Putamen (tissue), 1 donor: ENCODE measurements around the gene TOR1AIP1.
"Not testable (repeated sequence)": the region's sequence is repeated elsewhere in the genome, so short reads cannot be mapped to it uniquely, and the experiment has no call there.

Experiments
- DNase-seq: peaks from one replicate; pipeline ENCODE4 v3.0.0-alpha.2; 2016; ENCODE audit warnings: low spot score

The TOR1AIP1 gene, protein sequence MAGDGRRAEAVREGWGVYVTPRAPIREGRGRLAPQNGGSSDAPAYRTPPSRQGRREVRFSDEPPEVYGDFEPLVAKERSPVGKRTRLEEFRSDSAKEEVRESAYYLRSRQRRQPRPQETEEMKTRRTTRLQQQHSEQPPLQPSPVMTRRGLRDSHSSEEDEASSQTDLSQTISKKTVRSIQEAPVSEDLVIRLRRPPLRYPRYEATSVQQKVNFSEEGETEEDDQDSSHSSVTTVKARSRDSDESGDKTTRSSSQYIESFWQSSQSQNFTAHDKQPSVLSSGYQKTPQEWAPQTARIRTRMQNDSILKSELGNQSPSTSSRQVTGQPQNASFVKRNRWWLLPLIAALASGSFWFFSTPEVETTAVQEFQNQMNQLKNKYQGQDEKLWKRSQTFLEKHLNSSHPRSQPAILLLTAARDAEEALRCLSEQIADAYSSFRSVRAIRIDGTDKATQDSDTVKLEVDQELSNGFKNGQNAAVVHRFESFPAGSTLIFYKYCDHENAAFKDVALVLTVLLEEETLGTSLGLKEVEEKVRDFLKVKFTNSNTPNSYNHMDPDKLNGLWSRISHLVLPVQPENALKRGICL

DNA sequence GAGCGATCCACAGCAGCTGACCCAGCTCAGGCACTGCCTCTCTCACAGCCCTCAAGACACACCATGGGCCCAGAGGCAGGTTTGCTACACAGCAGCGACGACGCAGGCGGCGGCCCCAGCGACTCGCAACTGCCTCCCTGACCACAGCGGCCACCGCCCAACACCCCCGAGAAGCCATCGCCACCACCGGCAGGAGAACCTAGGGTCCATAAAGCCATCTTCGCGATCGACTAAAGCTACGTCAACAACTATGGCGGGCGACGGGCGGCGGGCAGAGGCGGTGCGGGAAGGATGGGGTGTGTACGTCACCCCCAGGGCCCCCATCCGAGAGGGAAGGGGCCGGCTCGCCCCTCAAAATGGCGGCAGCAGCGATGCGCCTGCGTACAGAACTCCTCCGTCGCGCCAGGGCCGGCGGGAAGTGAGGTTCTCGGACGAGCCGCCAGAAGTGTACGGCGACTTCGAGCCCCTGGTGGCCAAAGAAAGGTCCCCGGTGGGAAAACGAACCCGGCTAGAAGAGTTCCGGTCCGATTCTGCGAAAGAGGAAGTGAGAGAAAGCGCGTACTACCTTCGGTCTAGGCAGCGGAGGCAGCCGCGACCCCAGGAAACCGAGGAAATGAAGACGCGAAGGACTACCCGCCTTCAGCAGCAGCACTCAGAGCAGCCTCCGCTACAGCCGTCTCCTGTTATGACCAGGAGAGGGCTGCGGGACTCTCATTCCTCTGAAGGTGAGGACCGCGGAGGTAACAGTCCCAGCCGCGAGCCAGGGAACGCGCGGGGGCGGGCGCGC is at the start of gene TOR1AIP1:
Gene TOR1AIP1 (plus strand): TSS at position 33 of the 787 bp plus-strand sequence. CDS start 218 bp downstream, at position 251.
- peak; percentile 98 for DNase-seq

DNA sequence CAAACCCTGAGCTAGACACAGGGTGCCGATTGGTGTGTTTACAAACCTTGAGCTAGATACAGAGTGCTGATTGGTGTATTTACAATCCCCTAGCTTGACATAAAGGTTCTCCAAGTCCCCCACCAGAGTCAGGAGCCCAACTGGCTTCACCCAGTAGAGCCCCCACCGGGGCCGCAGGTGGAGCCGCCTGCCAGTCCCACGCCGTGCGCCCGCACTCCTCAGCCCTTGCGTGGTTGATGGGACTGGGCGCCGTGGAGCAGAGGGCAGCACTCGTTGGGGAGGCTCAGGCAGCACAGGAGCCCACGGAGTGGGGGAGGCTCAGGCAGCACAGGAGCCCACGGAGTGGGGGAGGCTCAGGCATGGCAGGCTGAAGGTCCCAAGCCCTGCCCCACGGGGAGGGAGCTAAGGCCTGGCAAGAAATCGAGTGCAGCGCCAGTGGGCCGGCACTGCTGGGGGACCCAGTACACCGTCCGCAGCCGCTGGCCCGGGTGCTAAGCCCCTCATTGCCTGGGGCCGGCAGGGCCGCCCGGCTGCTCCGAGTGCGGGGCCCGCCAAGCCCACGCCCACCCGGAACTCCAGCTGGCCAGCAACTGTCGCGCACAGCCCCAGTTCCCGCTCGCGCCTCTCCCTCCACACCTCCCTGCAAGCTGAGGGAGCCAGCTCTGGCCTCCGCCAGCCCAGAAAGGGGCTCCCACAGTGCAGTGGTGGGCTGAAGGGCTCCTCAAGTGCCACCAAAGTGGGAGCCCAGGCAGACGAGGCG is 45.2 kb upstream of the TOR1AIP1 start:
- not testable (repeated sequence) for DNase-seq

DNA sequence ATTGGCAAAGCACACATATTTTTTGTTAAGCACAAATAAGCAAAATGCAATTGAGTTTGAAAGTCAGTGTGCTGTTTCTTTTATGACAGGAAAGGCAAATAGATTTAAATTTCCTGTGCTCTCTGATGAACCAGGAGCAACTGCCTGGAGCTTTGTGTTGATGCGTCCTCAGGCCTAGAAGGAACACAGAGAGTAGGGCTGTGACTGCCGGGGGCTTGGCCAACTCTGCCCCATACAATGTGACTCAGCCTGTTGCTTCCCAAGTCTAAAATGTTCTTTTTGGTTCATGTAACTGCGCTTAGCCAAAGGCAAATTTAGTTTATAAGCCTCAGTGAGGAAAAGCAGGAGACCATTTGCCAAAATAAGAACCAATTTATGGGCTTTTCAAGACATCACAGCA is 42.0 kb upstream of the TOR1AIP1 start:
- DNase-seq, result no peak

DNA sequence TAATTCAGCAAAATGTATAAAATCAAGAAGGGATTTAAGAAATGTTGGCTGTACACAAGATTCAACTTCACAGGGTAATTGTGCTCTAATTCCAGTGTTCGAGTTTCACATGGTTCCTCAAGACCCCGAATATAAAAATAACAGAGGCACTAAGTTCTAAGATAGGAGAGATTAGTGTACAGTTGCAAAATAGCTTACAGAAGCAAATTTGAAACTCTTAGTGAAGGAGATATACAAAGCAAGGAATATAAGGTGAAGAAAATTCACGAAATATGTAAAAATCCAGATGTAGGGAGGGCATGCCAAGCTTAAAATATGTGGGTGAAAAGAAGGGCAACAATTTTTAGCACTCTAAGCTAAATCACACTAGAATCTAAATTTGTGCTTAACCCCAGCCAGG is 33.9 kb upstream of the TOR1AIP1 start:
- peak; percentile 33 for DNase-seq

DNA sequence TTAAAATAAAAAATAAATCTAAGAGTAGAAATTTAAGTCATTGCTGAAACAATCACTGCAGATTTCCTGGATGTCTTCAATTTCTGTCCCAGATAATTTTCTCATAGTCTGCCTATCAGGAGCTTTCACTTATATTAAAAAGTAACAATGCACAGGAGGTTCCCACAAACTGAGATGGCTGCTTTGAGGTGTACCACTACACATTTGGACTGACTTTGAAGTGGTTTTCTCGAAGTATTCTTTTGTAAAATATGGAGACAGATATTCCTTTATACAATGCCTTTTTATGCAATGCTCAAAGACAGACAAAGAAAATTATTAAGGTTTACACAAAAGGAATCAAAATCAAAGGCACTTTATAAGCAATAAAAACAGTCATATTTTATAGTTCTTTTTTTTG is 29.0 kb upstream of the TOR1AIP1 start:
- DNase-seq, result no peak

DNA sequence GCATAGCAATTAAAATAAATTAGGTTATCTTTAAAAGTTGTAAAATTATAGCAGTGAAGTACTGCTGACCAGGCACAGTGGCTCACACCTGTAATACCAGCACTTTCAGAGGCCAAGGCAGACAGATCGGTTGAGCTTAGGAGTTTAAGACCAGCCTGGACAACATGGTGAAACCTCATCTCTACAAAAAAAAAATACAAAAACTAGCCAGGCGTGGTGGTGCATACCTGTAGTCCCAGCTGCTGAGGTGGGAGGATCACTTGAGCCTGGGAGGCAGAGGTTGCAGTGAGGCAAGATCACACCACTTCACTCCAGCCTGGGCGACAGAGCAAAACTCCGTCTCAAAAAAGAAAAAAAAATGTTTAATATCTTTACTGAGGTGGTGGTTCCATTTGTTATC is 26.3 kb upstream of the TOR1AIP1 start:
- DNase-seq, result not testable (repeated sequence)

DNA sequence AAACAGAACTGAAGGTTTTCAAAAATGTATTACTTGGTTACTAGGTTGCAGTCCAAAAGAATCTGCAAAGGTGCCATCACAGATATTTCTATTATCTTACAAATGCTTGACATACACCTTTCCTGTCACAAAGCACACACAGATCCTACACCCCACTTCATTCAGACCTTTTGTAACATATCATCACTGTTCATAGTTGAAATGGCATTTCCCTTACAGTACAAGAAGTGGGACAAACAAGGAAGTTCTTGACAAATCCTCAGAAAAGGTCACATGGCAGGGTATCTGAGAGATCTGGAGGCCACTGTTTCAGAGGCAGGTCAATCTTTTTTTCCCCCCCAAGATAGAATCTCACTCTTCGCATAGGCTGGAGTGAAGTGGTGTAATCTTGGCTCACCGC is 25.8 kb upstream of the TOR1AIP1 start:
- no peak for DNase-seq

DNA sequence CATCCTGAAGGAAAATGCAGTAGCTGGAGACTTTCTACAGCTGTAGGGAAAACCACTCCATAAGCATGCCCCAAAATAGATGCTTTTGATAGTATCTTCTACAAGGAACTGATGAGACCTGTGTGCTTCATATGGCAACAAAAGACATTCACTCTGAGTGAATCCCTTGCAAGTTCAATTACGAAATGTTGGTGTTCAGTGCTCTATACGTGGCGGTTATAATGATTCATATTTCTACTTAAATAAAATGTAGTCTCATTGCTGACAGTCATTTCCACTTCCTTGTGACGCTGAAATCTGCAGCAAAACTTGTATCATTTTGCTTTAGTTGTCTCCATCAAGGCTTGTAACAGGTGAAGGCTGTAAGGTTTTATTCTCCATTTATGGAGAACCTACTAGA is 25.1 kb upstream of the TOR1AIP1 start:
- no peak for DNase-seq

DNA sequence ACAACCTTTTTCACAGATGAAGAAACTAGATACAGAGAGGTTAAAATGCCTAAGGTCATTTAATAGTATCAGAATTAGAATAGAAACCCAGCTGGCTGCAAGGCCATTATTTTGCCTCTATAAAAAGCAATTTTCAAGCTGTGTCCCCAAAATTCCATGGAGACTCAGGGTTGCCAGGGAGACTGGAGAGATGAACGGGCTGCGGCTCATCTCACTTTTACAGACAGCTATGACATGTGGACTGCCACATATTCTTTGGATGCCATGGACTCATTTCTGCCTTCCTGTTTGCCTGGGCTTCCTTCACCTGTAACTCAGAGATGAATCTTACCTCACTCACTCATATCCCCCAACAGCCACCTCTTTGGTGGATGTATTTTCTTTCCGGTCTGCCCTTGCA is 21.4 kb upstream of the TOR1AIP1 start:
- DNase-seq, result no peak

DNA sequence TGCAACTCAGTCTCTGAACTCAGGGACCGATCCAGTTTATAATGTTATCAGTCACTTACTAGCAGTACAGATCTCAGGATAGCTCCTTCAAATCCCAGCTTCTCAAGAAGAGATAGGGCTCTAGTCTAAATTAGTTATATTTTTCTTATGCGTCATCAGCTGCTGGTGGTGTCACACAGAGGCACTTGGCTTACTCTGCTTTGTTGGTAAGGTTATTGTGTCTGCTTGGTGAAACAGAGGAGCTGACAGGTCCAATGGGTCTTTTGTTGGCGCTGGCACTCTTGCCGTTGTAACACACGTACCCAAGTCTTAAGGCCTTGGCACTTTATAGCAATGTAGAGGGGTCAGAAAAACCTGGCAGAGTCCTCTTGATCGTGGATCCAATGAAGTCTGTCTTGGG is 16.7 kb upstream of the TOR1AIP1 start:
- DNase-seq, result no peak

DNA sequence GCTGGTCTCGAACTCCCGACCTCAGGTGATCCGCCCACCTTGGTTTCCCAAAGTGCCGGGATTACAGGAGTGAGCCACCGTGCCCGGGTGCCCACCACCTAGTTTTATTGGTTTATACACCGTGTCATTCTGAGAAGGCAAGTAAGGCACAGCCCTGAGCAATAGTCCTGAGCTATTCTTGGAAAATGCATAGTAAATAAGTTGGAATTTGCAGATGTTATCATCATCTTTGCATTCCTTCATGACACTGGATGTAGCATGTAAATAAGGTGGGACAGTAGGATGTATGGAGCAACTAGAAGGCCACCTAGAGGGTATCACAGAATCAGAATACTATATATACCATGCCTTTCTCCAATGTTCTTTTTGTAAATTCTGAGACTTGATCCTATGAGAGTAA is 15.5 kb upstream of the TOR1AIP1 start:
- no peak for DNase-seq

DNA sequence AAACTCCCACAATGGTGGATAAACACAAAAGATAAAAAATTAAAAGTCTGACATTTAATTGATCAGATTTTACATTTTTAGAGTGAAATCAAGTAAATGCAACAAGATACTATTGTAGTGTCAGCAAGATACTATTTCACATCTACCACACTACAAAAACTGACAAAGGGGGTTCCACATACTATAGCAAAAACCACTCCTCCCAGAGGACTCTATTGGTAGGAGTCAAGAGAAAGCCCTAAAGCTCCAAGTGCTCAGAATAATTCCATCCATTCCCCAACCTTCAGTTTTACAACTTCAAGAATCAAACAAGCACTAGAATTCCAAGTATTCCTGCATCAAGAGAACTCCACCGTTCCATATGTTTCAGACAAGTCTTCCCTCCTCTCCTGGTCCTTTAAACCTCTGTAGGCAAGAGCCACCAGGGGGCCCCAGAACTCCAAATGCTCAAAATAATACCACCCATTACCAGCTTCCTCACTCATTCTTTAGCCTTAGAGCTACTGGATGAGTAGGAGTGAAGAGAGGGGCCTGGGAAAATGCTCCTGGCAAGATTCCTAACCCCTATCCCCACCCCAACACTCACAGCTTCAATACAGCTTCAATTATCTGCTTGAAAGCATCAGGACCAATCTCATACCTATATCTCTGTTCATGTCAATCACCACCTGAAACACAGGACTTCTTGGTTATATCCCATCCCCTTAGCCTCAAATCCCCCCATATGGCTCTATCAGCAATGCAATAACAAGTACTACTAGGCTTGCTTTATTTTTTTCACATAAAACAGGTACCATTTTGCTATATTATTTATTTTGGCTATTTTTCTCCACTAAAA is 14.4 kb upstream of the TOR1AIP1 start:
- DNase-seq, result no peak

DNA sequence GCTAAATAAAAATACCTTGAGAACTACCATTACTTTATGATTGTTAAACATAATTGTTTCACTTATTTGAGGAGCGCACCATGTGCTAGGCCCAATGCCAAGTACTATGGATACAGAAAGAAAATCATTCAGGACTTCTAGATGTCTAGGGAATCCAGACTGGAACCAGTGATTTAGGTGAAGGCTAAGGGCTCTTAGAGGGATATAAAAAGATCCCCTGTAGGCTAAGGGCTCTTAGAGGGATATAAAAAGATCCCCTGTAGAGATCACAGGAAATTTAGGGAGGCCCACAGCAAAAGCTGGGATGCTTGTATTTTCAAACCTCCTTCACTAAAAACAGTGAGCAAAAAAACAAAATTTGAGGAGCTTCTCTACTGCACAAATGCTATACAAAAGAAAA is 11.2 kb upstream of the TOR1AIP1 start:
- DNase-seq, result no peak

DNA sequence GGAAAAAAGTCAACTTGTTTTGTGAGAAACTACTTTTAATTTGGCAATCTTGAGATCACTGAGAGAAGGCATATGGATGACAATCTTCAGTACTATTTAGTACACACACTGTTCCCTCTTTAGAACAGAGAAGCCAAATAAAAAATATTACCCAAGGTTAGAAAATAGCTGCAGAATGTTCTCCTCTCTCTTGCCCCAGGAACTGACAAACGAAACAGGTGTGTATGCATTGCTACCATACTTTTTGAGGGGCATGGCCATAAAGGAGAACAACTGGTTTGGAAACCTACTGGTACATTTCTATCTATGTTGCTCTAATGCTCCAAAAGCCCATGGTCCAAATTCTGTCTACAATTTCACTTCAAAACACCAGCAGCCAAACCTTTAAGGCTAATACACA is 10.1 kb upstream of the TOR1AIP1 start:
- no peak for DNase-seq

DNA sequence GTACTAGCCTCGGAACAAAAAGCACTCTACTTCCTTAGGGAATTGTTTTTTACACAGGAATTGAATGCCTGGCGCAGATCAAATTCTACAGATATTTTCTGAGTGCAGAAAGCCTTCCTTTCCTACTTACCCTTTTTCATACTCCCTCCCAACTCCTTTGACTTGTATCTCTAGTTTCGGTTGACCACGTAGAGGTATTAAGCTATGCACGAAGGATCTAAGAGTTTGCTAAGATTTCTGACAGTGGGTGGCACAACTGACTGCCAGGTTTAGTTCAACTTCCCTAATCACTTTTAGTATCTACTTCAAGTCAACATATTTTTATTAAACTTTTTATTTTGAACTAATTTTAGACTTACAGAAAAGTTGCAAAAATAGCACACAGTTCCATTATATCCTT is 9.5 kb upstream of the TOR1AIP1 start:
- DNase-seq, result no peak

DNA sequence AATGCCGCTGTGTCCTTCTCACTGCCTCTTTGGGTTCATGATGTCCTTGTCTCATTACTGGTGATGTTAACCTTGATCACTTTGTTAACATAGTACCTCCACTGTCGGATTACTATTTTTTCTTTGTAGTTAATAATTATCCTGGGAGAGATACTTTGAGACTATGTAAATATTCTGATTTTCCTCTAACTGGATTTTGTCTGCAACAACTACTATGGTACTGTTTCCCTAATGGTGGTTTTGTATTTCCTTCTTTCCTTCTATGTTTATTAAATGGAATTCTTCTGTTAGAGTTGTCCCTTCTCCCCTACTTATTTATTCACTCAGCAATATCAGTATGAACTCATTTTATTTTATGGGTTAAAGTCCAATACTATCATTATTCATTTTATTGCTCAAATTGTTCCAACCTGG is 8.6 kb upstream of the TOR1AIP1 start:
- DNase-seq, result no peak

DNA sequence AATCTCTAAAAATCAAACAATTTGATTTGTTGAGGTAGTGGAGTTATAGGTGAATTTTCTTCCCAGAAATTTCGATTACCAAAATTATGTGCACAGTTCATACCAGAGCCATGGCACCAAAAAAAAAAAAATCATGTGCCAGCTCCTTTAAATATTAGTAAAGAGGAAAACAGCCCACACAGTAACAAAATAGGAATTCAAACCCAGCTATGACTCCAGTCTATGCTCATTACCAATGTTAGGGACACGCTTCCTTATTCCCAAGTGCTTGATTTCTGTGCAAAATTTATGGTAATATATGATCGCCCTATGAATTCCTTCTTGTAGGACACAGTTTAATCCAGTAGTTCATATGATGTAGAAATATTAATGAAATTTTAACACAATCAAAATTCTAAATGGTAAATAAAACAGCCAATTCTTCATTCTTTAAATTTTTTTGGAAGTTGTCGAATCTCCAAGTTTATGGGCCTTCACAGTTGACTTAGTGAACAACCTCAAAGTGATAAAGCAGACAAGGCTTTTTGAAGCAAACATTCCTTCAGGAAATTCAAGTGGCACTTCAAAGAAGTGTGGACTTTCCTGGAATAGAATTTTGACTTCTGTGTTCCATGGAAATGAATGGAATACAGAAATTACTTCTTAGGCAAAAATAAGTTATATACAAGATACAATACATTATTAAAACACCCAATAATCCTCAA is 6.3 kb upstream of the TOR1AIP1 start:
- no peak for DNase-seq

DNA sequence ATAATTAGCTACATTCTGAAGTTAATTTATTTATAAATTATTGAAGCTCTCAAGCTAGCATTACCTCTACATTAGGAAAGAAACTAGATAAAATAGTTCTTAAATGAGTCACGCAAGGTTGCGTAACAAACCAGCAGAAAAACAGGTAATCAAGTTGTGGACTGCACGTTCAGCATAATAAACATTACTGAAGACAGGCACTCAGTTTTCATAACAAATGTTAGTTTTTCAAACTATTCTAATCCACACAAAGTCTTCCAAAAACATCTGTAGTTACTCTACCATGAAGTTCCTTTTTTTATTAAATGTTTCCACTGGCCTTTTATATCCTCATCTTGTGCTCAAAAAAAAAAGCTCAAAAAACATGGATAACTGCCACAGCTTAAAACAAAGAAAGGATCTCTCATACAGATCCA is 5.8 kb upstream of the TOR1AIP1 start:
- no peak for DNase-seq

DNA sequence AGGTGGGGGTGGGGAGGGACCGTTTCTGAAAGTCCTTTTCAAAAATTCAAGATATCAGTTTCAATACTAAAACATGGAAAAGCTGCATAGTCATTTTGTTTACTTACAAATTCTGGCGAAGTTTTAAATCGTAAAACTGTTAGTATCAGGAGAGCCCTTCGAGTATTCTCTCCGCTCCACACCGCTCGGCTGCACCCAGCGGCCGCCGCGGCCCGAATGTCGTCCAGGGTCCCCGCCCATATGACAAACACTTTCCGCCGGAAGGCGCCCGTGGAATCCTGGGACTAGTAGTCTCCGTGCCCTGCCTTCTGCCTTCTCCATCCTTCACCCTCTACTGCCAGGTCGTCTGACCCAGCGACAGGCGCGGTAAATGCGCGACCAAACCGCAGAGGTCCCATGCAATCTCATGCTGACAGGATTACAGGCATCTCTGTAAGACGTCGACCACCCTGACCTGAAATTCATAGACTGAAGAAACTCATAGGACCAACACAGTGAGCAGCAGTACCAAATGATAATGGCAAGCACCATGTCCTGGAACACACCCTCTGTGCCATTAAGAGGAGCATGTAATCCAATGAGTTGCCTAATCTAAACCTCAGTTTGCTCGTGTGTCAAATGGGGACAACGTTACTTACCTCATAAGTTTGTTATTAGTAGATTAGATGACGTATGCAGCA is 4.4 kb upstream of the TOR1AIP1 start, which contains the start of gene TOR1AIP2:
Gene TOR1AIP2 (minus strand): TSS at position 218 of the 680 bp plus-strand sequence. CDS start 25,138 bp downstream, outside the sequence.
- peak; percentile 93 for DNase-seq

DNA sequence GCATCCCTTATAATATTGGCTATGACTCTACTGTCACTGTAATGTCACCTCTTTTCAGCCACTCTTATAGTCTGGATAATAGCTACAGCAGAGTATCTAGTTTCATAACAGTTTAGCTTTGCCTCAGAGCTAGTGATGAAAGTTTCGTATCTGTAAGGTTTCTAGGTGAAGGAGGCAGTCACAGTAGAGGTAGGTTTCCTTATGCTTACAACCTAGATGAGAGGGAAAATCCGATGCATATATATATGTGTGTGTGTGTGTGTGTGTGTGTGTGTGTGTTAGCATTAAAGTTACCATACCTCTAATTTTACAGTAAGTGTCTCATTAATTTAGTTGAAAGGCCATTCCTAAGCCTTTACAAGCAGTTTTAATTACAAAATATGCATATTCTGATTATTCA is 2.3 kb upstream of the TOR1AIP1 start:
- no peak for DNase-seq
